ENCODE measurements around the gene JPH2.
"Not testable (repeated sequence)": the region's sequence is repeated elsewhere in the genome, so short reads cannot be mapped to it uniquely, and the experiment has no call there.

The JPH2 gene

DNA sequence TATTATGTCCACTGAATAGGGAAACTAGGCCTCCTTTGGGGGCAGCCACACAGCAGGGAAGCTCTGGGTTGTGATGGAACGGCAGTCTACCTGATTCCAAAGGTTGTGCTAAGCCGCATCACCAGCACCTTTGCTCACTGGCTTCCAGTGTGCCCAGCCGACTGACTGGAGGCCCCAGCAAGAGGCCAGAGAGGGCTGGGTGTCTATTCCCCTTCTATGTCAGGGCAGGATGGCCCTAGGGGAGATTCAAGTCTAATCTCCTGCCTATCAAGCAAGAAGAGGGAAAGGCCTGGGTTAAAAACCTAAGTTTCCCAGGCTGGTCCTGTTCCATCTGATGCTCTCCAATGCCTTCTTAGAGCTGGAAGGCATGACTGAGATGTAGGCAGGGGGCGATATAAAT, 53.6 kb downstream of the JPH2 start:
- intact Hi-C loops (cut with DNase I) = no loop called here
- no peak for DNase-seq

DNA sequence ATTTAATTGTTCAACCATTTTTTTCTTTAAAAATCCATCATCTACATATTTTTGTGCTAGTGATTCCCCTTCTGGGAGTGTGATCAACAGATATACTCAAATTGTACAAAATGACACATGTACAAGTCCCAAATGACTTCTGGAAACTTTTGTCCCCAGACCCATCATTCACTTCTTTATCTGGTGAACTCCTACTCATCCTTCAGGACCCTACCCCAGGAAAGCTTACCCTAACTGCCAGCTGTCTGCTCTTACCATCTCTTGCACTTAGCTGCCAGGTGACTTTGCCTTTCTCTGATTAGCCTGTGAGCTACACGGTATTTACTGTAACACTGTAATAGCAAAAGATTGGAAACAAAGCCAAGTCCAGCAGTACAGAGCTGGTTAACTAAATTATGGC, 55.3 kb downstream of the JPH2 start:
- intact Hi-C loops (cut with DNase I) = no loop called here

DNA sequence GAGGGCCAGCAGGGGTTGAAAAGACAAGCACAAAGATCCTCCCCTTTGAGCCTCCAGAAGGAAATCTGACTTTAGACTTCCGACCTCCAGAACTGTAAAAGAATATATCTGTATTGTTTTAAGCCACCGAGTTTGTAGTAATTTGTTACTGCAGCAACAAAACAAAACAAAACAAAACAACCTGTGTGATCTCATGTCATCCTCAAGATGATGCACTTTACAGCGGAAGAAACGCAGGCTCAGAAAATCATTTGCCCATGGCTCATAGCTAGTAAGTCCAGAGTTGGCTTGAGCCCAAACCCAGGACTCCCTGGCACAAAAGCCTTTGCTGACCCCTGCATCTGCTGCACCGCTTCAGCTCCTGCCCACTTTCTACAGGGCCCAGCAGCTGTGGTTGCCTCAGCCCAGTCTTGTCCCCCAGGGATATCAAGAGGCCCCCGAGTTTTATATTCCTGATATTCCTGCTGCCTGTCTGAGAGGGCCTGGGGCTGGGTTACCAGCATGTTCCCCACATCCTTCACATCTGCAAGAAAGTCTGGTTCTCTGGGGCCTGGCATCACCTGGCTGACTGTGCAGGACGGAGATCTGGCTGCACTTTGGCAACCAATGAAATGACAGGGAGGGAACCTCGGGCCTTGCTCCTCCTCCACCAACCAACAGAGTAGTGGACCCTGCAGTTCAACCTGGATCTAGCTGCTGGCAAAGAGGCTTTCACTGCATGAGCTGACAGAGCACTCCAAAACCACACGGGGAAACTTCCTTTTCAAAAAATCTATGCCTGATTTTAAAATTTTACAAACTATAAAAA, 56.9 kb downstream of the JPH2 start:
- intact Hi-C loops (cut with DNase I) = no loop called here

More for the DNA sequence above, 55.3 kb downstream of the JPH2 start:
- DNase-seq = no peak

DNA sequence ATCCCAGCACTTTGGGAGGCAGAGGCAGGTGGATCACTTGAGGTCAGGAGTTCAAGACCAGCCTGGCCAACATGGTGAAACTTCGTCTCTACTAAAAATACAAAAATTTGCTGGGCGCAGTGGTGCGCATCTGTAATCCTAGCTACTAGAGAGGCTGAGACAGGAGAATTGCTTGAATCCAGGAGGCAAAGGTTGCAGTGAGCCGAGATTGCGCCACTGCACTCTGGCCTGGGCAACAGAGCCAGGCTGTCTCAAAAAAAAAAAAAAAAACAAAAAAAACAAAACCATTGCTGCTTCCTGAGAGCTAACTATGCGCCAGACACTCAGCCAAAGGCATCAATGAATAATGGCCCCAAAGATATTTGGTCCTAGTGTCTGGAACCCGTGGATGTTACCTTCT, 57.7 kb downstream of the JPH2 start:
- intact Hi-C loops (cut with DNase I); DNase-seq: not testable (repeated sequence)

More for the DNA sequence above, 56.9 kb downstream of the JPH2 start:
- peak in 1 of 10 donors; percentile 33 for DNase-seq

DNA sequence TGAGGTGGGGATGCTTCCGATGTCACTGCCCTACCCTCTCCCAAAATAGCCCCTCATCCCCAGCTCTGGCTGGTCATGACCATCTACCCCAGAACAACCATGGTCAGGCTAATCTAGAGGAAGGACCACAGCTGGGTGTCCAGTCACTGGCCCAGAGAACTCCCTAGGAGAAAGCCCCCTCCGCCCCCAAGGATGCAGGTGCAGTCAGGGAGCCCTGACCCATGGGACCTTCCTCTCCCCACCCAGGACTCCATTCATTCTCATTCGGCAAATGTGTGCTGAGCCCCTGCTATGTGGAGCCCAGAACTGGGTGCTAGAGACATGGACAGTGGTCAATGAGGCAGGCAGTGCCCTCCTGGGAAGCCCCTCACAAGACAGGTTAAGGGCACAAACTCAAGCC, 60.5 kb downstream of the JPH2 start:
- DNase-seq = peak in 1 of 10 donors; percentile 65
- intact Hi-C loops (cut with DNase I) = no loop called here

DNA sequence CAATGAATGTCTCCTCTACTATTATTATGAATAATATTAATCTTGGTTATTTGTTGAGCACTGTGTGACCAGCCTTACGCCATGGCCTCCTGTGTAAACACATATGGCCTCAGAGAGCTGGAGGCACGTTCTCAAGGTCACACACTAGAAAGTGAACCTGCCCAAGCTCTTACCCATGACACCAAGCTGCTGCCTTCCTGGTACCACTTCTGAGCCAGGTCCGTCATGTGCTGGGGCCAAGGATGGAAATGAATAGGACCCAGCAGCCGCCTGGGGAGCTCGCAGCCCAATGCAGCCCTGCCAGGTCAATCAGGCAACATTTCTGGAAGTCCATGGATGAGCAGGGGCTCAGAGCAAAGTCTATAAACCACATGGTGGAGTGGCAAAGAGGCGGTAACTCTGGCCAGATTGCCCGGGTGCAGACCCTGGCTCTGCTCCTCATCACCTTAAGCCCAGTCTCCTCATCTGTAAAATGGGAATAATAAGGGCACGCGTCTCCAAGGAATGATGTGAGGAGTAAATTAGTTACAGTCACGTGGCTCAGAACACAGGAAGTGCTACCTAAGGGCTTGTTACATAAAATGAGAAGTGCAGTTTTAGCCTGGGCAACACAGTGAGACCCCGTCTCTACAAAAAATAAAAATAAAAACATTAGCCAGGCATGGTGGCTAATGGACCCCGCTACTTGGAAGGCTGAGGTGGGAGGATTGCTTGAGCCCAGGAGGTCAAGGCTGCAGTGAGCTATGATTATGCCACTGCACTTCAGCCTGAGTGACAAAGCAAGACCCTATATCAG, 61.5 kb downstream of the JPH2 start:
- intact Hi-C loops (cut with DNase I) = no loop called here
- peak in 1 of 10 donors; percentile 36 for DNase-seq

DNA sequence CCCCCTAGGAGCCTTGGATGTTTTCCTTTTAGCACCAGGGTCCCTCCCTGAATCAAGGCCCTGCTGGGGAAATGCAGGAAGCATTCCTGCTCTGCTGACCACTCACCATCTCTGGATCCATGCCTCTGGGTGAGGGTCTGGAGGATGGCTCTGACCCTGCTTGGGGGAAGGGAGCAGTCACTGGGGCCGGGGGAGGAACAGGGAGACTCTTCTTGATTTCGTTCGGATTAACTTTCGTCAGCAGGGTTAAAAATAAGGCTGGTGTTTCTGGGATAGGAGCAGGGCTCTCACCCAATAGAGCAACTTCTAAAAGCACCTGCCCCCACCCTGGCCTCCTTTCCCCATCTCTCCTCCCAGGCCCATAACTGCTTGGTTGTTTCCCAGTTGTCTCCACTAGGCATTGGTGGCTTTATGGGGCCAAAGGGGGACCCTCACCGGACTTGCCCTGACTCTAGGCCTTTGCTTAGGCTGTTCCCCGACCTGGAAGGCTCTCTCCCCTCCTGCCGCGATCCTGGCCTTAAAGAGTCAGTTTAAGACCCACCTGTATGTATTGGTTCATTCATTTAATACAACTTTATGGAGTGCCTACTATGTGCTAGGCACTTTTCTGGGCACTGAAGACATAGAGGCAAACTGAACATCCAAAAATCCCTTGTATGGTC, 63.0 kb downstream of the JPH2 start:
- intact Hi-C loops (cut with DNase I) = no loop called here
- DNase-seq = peak in 1 of 10 donors; percentile 30

DNA sequence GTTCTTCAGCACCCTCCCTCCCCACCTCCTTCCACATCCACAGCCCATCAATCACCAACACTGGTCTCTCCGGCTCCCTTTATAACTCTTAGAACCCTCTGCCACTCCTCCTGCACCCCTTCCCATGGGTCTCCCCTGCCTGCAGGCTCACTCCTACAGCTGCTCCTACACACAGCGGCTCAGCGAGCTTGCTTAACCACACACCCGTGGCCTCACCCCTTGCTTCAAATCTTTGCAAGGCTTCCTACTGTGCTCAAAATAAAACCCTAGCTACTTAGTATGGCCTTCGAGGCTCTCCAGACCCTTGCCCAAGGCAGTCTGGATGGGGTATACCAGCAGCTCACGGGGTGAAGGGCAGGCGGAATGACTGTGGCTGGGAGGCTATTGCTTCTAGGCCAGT, 63.7 kb downstream of the JPH2 start:
- intact Hi-C loops (cut with DNase I) = no loop called here
- DNase-seq = peak in 1 of 10 donors; percentile 27

DNA sequence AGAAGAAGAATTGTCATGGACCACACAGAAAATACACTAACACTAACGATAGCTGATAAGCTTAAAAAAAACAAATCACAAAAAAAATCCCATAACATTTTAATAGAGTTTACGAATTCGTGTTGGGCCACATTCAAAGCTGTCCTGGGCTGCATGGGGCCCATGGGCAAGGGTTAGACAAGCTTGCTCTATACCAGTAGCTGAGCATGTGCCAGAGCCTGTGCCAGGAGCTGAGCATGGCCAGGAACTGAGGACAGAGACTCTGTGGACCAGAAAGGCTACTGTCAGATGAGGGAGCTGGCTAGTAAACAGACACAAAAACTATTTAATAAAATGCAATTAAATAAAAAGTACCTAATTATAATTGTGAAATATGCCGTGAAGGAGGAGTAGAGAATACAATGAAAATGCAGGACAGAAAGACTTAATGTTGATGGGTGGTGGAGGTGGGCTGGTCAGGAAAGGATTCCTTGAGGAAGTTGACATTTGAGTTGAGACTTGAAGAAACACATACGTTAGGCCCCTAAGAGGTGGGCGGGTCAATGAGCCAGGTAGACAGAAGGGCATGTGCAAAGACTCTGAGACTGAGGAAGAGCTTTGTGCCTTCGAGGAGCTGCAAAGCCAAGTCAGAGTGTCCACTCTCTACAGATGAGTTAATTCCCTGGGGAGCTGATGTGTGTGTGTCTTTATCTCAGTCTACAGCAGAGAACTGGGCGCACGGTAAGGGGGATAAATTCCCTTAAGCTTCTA, 66.1 kb downstream of the JPH2 start:
- DNase-seq = peak in 1 of 10 donors; percentile 39
- intact Hi-C loops (cut with DNase I) = no loop called here

DNA sequence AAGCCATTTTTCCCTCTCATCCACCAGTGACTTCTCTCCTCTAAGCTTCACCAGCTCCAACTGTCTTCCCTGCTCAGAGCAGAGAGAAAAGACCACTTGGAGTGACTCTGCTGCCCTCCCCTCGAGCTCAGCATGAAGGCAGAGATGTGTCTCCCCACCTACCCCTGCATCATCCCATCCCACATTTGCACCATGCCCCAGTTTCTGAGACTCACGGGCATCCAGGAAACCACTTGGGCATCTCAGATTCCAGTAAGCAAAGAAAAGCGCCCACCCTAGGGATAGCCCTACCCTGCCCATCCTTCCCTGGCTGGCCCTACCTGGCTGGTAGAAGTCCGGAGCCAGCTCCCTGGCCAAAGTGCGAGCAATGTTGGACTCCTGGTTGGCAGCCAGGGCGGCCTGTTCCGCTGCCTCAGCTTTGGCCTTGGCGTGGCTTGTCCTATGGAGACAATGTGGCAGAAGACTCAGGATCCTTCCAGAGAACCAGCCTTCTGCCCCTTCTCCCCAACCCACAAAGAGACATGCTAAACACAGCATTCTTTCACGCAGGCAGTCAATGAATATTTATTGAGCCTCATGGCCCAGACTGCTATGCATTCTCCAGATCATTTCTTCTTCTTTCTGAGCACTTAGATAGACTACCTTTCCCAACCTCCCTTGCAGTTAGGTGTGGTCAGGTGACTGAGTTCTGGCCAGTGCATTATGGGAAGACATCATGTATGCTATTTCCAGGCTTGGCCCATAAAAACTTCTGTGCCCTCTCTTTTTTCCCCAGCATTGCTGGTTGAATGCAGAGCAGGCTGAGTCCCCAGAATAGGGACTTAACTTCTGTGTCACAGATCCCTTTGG, 68.6 kb downstream of the JPH2 start:
- DNase-seq = peak in 1 of 10 donors; percentile 77
- intact Hi-C loops (cut with DNase I) = no loop called here

DNA sequence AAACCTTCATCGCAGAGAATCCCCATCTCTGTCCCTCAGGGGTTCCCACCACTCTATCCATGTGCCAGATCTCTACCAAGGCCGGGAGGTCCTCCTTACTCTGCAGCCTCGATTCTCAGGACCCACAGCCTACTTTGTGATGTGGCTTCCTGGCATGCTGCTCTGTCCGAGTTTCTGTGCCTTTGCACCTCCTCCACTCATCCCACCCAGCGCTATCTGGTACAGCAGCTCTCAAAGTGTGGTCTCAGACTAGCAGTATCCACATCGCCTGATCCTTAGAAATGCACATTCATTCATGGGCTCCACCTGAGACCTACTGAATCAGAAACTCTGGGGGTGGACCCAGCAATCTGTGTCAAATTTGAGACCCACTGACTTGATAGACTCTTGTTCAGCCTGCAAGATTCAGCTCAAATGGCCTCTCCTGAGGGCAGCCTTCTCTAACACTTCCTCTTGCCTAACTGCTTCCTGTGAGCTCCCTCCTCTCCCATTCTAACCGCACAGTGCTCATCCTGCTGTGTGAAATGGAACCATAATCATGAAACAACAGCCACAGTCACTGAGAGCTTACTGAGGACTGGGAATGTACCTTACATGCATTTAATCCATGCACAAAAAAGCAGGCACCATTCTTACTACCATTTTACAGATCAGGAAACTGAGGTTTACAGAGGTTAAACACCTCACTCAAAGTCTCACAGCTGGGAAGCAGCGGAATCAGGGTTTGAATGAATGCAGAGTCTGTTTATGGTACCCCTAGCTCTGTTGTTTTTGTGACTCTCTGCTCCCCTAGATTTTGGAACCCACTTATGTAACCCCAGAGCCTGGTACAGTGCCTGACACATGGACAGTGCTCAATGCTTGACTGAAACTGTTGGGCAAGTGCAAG, 69.4 kb downstream of the JPH2 start:
- no peak for DNase-seq
- intact Hi-C loops (cut with DNase I) = loop anchor here (2.0 kb wide), 1 partner anchor 193 kb away; the partner anchor contains the start of gene FITM2

DNA sequence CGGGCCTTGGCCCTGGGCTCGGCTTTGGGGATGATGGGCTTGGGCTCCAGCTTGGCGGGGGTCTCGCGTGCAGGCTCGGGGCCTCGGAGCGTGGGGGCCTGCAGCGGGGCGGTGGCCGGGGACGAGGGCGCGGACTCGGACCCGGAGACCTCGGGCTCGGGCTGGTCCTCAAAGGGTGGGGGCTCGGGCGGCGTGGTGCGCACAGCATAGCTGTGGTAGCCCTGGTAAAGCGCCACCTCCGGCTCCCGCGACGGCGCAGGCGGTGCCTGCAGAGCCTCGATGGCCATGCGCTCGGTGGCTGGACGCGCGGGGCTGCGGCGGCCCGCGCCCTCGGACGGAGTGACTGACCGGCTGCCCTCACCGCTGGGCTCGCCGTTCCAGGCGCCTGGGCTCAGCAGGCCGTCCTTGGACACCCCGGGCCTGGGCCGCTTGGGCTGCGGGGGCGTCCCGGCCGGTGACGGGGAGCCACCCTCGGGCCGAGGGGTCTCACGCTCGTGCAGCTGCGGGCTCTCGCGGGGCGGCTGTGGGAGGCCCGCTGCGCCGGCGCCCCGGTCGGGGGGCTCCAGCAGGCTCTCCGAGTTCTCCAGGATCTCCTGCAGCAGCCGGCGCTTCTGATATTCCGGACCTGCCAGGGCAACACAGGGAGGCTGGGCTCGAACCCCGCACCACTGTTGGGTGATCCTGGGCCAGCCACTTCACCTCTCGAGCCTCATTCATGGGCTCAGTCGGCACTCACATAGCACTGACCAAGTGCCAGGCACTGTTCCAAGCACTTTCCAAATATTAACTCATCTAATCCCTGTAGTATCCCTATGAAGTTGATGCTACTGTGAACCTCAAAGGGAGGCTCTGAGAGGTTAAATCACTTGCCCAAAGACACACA, 71.0 kb downstream of the JPH2 start:
- intact Hi-C loops (cut with DNase I) = loop anchor here (1.0 to 2.0 kb wide), 2 partner anchors 74 to 195 kb away; partner anchors contain the start of gene FITM2
- DNase-seq = peak in 1 of 10 donors; percentile 77

DNA sequence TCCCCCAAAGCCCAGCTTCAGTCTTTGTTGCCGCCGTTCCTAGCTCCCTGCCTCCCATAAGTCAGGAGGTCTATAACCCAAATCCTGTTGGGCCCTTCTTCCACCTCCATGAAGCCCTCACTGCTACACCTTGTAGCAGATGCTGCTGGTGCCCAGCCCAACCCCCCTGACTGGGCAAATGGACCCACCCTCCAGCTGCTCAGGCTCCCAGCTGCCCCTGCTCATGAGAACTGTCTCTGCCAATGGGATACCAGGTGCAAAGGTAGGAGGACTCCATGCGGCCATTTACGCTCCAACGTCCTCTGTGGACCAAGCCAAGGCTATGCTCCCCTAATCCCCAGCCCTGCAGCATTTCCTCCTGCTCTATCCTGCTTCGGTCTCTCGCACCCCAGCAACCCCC, 71.8 kb downstream of the JPH2 start:
- no peak for DNase-seq
- intact Hi-C loops (cut with DNase I) = no loop called here

DNA sequence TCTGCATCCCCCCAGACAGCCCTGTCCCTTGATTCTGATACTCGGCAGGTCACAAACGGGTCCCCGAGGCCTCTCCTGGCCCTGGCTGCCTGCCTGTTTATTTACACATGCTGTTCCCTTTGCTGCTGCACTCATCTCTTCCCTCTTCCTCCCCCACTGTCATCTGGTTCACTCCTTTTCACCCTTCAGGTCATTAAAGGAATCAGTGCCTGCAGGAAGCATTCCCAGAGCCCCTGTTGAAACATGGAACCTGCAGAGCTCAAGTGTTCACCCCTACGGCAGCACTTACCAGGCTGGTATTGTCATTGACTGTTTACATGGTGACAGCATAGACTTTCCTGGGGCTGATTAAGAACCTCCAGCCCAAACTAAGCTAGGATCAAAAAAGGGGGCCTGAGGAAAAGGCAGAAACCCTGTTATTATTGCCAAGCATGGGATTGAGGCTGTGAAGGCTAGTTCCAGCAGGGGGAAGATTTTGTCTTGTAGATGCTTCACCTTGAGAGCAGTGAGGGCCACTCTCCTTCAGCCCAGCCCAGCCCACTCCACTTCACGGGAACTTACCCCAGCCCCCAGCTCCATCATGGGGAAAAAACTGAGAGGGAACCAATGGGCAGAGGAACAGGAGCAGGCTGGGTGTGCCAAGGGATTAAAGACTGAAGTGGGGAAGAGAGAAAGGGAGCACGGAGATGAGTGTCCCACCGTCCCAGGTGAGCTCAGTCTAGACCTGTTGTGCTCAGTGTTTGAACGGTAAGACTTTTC, 73.2 kb downstream of the JPH2 start:
- DNase-seq = peak in 1 of 10 donors; percentile 37
- intact Hi-C loops (cut with DNase I) = no loop called here

DNA sequence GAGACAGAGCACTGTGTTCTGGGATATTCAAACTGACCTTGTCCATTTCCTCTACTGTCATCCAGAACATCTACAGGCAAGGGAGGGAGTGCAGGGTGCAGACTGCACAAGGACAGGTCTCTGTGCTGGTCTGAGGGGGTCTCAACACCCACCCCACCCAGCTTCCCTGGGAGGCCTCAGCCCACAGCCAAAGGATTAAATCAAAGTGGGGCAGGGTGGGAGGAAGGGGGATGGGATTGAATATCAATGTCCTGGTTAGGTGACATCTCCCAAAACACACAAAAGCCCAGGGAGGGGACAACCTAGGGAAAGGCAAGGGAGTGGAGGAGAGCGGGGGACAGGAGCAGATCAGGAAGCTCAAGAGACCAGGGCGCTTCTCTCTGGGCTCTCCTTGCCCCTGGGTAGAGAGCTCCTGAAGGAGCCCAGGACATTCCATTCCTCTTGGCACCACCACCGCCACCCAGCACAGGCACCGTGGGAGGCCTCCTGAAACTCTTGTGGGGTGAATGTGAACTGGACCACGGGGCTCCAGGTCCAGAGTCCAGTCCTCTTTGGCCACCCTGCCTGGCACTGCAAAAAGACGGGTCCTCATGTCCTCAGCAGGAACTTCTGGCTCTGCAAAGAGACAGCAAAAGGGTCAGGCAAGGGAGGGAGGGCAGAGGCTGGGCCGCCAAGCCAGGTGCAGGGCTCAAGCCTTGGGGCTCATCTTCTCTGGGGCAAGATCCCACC, 73.9 kb downstream of the JPH2 start:
- DNase-seq = peak in 1 of 10 donors; percentile 22

DNA sequence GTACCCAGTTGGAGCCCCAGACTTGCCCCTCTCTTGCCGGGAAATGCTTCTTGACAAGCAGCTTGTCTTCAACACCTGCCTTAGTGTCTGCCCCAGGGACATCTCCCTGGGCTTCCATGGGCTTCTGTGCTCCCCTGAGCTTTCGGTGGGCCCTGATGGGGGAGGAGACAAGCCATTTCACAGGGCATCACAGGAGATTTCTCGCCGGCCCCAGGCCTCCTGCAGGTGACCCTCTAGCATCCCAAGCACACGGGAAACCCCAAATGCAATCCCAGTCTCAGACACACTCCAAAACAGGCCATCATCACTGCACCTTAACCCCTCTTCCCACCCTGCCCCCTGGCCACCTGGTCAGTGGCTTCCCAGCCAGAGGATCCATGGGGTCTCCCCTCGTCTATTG, 74.5 kb downstream of the JPH2 start:
- intact Hi-C loops (cut with DNase I) = no loop called here
- peak in 1 of 10 donors; percentile 48 for DNase-seq

More for the DNA sequence above, 73.9 kb downstream of the JPH2 start:
- intact Hi-C loops (cut with DNase I) = no loop called here
